ENCODE results near the gene LMTK2. TPM values are rescaled to one million over a fixed set of nuclear protein-coding genes. Genes with fewer than 3 reads are reported as not detected.
"Not testable (repeated sequence)": the region's sequence is repeated elsewhere in the genome, so short reads cannot be mapped to it uniquely, and the experiment has no call there.

The LMTK2 gene
- total and polyA plus RNA-seq, 2 experiments from 2014 or later = 6.7 to 23.8 TPM

DNA sequence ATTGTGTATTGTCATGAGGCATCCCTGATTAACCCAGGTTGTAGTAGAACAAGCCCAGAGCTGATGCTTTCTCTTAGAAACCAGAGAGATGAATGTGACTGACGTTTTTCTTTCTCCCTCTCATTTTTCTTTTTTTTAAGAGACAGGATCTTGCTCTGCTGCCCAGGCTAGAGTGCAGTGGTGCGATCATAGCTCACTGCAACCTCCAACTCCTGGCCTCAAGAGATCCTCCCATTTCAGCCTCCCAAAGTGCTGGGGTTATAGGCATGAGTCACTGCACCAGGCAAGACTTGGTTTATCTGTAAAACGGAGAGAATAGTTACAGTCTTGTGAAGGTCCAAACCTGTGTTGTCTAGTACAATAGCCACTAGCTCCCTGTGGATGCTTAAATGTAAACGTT, 5.4 kb downstream of the LMTK2 start:
- no peaks in the 10 kb centered on the region for H3K9me3 ChIP-seq (ENCODE audit: low read depth)
- no peak overlapping the region for H3K27ac ChIP-seq
- H3K27me3 ChIP-seq = no peaks in the 10 kb centered on the region
- H3K4me1 ChIP-seq (ENCODE audit: low read depth) = peaks cover 32% of the 10 kb centered on the region
- no peak for DNase-seq (ENCODE audit: low read depth in 1 of 2, low spot score in 1 of 2)
- no peak overlapping the region for H3K4me3 ChIP-seq
- TF ChIP-seq, protein P1, sequence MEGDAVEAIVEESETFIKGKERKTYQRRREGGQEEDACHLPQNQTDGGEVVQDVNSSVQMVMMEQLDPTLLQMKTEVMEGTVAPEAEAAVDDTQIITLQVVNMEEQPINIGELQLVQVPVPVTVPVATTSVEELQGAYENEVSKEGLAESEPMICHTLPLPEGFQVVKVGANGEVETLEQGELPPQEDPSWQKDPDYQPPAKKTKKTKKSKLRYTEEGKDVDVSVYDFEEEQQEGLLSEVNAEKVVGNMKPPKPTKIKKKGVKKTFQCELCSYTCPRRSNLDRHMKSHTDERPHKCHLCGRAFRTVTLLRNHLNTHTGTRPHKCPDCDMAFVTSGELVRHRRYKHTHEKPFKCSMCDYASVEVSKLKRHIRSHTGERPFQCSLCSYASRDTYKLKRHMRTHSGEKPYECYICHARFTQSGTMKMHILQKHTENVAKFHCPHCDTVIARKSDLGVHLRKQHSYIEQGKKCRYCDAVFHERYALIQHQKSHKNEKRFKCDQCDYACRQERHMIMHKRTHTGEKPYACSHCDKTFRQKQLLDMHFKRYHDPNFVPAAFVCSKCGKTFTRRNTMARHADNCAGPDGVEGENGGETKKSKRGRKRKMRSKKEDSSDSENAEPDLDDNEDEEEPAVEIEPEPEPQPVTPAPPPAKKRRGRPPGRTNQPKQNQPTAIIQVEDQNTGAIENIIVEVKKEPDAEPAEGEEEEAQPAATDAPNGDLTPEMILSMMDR (IDR thresholded peaks at IDR 0.05; ENCODE audit: low read depth, low read length) = no peak
- H3K36me3 ChIP-seq = no peaks in the 10 kb centered on the region

DNA sequence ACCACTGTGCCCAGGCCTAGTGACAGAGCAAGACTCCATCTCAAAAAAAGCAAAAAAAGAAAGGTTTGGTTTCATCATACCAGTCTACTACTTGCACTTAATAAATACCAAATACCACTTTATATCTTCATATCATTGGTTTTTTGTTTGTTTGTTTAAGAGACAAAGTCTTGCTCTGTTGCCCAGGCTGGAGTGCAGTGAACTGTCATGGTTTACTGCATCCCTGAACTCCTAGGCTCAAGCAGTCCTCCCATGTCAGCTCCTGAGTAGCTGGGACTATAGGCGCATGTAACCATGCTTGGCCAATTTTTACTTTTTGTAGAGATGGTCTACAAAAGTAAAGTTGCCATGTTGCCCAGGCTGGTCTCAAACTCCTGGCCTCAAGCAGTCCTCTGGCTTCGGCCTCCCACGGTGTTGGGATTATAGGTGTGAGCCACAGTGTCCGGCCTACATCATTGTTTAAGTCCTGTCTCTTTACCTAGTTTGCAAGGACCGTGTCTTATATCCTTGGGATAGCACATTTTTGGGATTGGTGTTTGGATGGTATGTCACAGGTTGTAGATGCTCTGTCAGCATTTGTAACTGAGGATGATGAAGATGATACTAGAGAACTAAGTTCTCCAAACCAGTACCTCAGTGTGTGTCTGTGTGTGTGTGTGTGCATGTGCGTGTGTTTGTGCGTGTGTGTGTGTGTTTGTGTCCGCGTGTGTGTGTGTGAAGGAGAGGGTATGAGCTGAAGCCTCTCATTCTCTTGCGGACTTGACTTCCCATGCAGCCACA, 9.3 kb downstream of the LMTK2 start:
- no peaks in the 10 kb centered on the region for H3K9me3 ChIP-seq (ENCODE audit: low read depth)
- H3K36me3 ChIP-seq = no peaks in the 10 kb centered on the region
- peaks cover 31% of the 10 kb centered on the region for H3K4me1 ChIP-seq (ENCODE audit: low read depth)
- TF ChIP-seq, protein P1 (IDR thresholded peaks at IDR 0.05; ENCODE audit: low read depth, low read length) = no peak
- no peak overlapping the region for H3K4me3 ChIP-seq
- no peak for DNase-seq (ENCODE audit: low read depth in 1 of 2, low spot score in 1 of 2)
- no peaks in the 10 kb centered on the region for H3K27me3 ChIP-seq
- peak overlapping the region; percentile 67 for H3K27ac ChIP-seq

DNA sequence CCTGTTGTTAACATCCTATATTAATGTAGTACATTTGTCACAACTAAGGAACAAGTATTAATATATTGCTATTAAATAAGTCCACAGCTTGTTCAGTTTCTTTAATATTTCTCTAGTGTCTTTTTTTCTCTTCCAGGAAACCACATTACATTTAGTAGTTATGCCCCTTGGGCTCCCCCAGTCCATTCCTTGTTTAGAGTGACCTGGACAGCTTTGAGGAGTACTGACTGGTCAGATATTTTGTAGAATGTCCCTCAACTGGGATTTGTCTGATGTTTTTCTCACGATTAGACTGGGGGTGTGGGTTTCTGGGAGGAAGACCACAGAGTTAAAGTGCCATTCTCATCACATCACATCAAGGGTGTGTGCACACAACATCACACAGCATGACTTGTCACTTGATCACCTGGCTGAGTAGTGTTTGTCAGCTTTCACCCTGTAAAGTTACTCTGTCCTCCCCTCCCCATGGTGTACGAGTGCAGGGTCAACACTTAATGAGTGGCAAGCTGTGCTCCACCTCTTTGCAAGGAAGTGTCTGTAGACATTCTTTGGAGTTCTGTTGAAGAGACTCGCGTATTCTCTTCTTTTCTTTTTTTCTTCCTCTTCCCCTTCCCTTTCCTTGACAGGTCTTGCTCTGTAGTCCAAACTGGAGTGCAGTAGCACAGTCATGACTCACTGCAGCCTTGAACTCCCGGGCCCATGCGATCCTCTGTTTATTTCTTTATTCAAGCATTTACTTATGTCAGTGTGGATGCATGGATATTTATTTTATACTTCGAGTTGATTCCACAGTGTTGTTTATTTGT, 10.2 kb downstream of the LMTK2 start:
- H3K27me3 ChIP-seq = no peaks in the 10 kb centered on the region
- no peak overlapping the region for H3K4me3 ChIP-seq
- peaks cover 30% of the 10 kb centered on the region for H3K4me1 ChIP-seq (ENCODE audit: low read depth)
- H3K27ac ChIP-seq = peak overlapping the region; percentile 67
- H3K36me3 ChIP-seq = no peaks in the 10 kb centered on the region
- TF ChIP-seq, protein P1 (IDR thresholded peaks at IDR 0.05; ENCODE audit: low read depth, low read length) = no peak
- DNase-seq (ENCODE audit: low read depth in 1 of 2, low spot score in 1 of 2) = peak in 1 of 2 donors; percentile 23
- no peaks in the 10 kb centered on the region for H3K9me3 ChIP-seq (ENCODE audit: low read depth)

DNA sequence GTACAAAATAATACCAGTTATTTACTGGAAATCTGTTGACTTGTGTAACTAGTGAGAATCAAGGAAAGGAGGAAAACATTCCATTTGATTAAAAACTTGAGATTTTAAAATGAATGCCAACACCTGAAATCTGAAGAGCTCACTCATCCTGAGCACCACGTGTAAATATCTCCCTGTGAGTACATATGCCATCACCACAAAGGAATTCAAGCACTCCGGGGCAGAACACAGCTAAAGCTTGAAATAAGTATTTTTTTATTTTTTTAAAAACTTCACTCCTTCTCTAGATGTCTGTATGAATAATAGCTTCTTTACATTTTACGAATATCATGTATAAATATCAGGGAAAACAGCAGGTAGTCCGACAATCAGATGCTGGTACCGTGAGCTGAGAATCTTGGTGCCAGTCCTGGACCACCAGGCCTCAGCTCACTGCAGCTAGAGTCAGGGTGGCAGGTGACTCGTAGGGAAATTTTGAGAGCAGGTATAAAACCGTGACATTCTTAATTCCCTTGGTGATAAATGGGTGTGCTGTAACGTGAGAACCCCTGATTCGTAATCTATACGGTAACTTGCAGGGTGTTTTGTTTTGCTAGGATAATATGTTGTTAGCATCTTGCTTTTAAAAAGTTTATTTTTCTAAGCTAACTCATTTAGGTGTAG, 12.7 kb downstream of the LMTK2 start:
- no peaks in the 10 kb centered on the region for H3K27me3 ChIP-seq
- no peak overlapping the region for H3K4me3 ChIP-seq
- DNase-seq (ENCODE audit: low read depth in 1 of 2, low spot score in 1 of 2) = peak in 1 of 2 donors; percentile 67
- no peaks in the 10 kb centered on the region for H3K9me3 ChIP-seq (ENCODE audit: low read depth)
- peak overlapping the region; percentile 24 for H3K27ac ChIP-seq
- TF ChIP-seq, protein P1 (IDR thresholded peaks at IDR 0.05; ENCODE audit: low read depth, low read length) = no peak
- H3K4me1 ChIP-seq (ENCODE audit: low read depth) = peaks cover 30% of the 10 kb centered on the region
- H3K36me3 ChIP-seq = no peaks in the 10 kb centered on the region

DNA sequence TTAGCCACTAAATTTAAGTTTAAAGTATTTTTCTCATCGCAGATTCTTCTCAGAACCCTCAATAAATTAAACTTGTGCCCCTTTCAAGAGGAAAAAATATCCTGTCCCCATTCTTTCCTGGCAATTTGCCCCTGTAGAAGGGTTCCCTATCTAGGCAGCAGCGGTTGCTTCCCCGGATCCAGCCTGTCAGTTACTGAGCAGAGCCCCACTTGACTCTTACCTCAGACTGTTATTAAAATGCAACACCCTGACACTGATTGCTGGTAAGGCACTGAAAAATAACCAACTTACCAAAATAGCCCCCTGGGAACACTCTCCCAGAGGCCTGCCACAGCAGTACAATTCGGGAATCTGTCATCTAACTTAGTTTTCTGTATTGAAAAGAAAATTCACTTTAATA, 13.9 kb downstream of the LMTK2 start:
- TF ChIP-seq, protein P1 (IDR thresholded peaks at IDR 0.05; ENCODE audit: low read depth, low read length) = no peak
- H3K9me3 ChIP-seq (ENCODE audit: low read depth) = no peaks in the 10 kb centered on the region
- peak in 1 of 2 donors; percentile 47 for DNase-seq (ENCODE audit: low read depth in 1 of 2, low spot score in 1 of 2)
- H3K4me1 ChIP-seq (ENCODE audit: low read depth) = peaks cover 30% of the 10 kb centered on the region
- H3K36me3 ChIP-seq = no peaks in the 10 kb centered on the region
- H3K4me3 ChIP-seq = no peak overlapping the region
- H3K27me3 ChIP-seq = no peaks in the 10 kb centered on the region
- H3K27ac ChIP-seq = peak overlapping the region; percentile 88

DNA sequence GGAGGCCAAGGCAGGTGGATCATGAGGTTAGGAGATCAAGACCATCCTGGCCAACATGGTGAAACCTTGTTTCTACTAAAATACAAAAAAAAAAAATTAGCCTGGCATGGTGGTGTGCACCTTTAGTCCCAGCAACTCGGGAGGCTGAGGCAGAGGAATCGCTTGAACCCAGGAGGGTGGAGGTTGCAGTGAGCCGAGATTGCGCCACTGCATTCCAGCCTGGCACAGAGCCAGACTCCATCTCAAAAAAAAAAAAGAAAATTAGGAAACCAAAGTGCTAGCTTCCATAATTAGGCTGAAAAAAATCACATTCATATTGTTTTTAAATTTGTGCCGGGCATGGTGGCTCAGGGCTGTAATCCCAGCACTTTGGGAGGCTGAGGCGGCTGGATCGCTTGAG, 14.7 kb downstream of the LMTK2 start:
- not testable (repeated sequence) for DNase-seq (ENCODE audit: low read depth in 1 of 2, low spot score in 1 of 2); H3K27me3 ChIP-seq; H3K27ac ChIP-seq; H3K36me3 ChIP-seq; H3K9me3 ChIP-seq (ENCODE audit: low read depth); H3K4me3 ChIP-seq
- peaks cover 30% of the 10 kb centered on the region for H3K4me1 ChIP-seq (ENCODE audit: low read depth)

Measured in cardiac muscle cell (in vitro differentiated cells and primary cell).